GM12875 (cell line): ENCODE data around the gene ARV1.
"Not testable (repeated sequence)": the region's sequence is repeated elsewhere in the genome, so short reads cannot be mapped to it uniquely, and the experiment has no call there.

Source experiments
- H3K4me3 ChIP-seq: one replicate; pipeline ENCODE4 v1.5.1; 2011; ENCODE audit warnings: low read depth, low read length, control low read depth
- TF ChIP-seq, protein P1 (sequence below): IDR thresholded peaks from 2 replicates; pipeline ENCODE4 v1.5.1; 2011; ENCODE audit warnings: low read depth, mild to moderate bottlenecking, control low read depth, inconsistent platforms, low read length, moderate library complexity, borderline replicate concordance; ENCODE audit not compliant: insufficient read depth

The ARV1 gene

DNA sequence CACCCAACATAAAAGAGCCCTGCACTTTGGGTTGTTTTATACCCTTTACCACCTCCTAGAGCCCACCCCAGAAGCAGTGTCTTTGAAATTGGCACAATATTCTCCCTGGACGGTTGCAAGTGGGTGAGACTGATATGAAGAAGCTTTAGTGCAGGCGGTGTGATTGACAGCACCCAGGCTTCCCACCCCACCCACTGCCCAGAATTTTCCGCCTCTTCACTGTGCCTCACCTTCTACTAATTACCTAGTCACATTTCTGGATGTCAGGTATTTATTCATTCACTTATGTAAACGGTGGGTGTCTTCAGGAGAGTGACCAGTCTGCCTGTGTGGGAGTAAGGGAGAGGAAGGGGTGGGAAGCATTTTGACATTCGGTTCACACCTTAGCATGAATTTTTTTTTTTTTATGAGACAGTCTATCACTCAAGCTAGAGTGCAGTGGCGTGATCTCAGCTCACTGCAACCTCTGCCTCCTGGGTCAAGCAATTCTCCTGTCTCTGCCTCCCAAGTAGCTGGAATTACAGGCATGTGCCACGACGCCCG lies 62.9 kb downstream of the ARV1 start:
- TF ChIP-seq, protein P1, sequence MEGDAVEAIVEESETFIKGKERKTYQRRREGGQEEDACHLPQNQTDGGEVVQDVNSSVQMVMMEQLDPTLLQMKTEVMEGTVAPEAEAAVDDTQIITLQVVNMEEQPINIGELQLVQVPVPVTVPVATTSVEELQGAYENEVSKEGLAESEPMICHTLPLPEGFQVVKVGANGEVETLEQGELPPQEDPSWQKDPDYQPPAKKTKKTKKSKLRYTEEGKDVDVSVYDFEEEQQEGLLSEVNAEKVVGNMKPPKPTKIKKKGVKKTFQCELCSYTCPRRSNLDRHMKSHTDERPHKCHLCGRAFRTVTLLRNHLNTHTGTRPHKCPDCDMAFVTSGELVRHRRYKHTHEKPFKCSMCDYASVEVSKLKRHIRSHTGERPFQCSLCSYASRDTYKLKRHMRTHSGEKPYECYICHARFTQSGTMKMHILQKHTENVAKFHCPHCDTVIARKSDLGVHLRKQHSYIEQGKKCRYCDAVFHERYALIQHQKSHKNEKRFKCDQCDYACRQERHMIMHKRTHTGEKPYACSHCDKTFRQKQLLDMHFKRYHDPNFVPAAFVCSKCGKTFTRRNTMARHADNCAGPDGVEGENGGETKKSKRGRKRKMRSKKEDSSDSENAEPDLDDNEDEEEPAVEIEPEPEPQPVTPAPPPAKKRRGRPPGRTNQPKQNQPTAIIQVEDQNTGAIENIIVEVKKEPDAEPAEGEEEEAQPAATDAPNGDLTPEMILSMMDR = no peak
- H3K4me3 ChIP-seq = no peak overlapping the region

DNA sequence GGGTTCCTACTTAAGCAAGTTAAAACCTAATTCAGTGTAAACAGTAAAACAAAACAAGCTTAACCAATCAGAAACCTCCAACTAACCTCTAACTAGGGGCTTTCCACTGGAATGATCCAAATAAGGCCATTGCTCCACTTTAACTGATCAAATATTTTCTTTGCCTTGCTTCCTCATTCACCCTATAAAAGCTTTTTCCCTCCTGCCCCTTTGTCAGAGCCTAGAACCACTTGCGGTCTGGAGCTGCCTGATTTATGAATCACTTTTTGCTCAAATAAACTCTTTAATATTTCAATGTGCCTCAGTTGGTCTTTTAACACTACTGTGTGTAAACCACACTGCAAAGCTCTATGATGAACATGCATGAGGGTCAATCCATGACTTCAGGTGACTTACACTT lies 65.7 kb downstream of the ARV1 start:
- no peak overlapping the region for H3K4me3 ChIP-seq
- TF ChIP-seq, protein P1 = no peak

DNA sequence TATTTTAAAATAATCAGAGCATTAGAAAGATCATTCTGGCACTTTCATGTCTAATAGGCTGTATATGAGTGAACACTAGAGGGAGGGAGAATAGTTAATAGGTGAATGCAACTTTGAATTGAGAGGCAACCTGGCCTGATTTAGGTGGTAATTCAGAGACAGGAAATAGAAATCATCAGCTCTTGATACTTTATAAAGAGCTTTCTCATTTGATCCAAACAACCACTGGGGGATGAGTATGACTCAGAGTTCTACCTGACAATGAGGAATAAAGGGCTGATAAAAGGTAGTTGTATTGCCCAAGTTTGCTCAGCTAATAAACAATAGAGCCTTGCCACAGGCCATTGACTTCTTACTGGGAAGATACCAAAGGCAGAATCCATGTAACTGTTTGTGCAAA lies 66.4 kb downstream of the ARV1 start:
- no peak overlapping the region for H3K4me3 ChIP-seq

DNA sequence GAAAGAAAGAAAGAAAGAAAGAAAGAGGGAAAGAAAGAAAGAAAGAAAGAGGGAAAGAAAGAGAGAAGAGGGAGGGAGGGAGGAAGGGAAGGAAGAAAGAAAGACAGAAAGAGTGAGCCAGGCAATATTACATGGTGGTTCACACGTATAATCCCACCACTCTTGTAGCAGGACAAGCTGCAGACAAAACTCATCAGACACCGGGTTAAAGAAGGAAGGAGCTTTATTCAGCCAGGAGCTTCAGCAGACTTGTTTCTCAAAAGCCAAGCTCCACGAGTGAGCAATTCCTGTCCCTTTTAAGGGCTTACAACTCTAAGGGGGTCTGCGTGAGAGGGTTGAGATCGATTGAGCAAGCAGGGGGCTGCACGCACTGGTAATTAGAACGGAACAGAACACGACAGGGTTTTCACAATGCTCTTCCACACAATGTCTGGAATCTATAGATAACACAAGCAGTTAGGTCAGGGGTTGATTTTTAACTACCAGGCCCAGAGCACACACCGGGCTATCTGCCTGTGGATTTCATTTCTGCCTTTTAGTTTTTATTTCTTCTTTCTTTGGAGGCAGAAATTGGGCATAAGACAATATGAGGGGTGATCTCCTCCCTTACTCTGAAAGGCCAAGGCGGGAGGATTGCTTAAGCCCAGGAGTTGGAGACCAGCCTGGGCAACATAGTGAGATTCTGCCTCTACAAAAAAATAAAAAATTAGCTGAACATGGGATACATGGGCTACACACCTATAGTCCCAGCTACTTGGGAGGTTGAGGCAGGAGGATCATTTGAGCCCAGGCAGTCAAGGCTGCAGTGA lies 67.2 kb downstream of the ARV1 start:
- not testable (repeated sequence) for H3K4me3 ChIP-seq

More for the DNA sequence above, 66.4 kb downstream of the ARV1 start:
- TF ChIP-seq, protein P1 = no peak

DNA sequence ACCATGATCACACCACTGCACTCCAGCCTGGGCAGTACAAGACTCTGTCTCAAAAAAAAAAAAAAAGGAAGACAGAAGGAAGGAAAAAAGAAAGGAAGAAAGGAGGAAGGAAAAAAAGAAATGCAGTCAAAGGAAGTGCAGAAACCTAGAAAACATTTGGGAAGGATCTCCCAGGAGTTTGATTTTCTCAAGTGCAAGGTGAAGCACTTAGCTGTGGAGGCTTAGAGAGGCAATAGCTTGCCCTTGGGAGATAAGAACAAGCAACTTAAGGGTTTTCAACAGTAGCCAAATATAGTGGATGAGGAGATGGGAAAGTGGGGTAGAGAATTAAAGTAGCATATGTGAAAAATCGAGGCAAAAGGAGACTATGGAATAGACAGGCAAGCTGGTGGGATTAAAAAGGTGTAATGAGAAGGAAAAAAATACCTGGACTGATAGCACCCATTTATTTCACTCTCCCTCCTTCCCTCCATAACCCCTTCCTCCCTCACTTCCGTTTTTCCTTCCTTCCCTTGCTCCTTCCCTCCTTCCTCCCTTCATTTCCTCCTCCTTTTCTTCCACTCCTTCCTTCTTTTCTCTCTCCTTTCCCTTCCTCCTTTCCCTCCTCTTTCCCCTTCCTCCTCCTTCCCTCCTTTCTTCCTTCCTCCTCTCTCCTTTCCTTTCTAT lies 68.0 kb downstream of the ARV1 start:
- H3K4me3 ChIP-seq = no peak overlapping the region
- TF ChIP-seq, protein P1 = no peak

DNA sequence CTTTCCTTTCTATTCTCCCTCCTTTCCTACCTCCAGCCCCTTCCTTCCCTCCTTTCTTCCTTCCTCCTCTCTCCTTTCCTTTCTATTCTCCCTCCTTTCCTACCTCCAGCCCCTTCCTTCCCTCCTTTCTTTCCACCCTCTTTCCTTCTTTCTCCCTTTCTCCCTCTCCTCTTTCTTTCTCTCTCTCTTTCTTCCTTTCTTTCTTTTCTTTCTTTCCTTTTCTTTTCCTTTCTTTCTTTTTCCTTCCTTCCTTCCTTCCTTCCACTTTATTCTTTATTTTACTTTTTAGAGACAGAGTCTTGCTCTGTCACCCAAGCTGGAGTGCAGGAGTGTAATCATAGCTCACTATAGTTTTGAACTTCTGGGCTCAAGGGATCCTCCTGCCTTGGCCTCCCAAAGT lies 68.6 kb downstream of the ARV1 start:
- H3K4me3 ChIP-seq = not testable (repeated sequence)

DNA sequence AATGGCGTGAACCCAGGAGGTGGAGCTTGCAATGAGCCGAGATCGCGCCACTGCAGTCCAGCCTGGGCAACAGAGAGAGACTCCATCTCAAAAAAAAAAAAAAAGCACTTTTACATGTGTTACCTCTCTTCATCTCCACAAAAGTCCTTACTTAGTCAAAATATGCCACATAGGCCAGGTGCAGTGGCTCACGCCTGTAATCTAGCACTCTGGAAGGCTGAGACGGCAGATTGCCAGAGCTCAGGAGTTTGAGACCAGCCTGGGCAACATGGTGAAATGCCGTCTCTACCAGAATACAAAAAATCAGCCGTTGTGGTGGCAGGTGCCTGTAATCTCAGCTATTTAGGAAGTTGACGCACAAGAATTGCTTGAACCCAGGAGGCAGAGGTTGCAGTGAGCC lies 69.5 kb downstream of the ARV1 start:
- not testable (repeated sequence) for H3K4me3 ChIP-seq

DNA sequence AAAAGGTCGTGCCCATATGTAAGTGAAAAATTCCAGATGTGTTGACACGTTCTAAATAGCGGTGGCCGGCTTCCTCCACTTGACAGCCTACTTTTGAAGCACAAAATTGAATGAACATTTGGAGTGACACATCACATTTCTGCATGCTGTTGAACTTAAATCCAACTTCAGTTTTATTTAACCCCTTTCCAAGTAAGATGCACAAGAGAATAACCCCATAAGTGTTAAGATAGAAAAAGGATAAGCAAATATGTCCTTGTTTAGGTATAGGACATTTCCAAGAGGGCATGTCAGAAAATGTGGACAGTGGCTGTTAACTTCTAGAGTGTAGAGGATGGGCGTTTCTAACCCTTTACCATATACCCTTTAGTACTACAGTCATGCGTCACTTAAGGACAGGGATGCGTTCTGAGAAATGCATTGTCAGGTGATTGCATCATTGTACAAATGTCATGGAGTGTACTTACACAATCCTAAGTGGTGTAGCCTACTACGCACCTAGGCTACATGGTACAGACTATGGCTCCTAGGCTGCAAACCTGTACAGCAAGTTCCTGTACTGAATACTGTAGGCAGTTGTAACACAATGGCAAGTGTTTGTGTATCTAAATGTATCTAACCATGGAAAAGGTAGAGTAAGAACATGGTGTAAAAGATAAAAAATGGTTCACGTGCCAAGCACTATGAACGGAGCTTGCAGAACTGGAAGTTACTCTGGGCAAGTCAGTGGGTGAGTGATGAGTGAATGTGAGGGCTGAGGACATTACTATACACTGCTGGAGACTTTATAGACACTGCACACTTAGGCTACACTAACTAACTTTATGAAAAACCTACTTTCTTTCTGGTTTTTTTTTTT lies 70.5 kb downstream of the ARV1 start:
- H3K4me3 ChIP-seq = no peak overlapping the region
- TF ChIP-seq, protein P1 = no peak
